Lung (tissue), 12 donors: ENCODE results near the gene ANKS1A. TPM values are rescaled to one million over a fixed set of nuclear protein-coding genes. Genes with fewer than 3 reads are reported as not detected.

Experiments
- ATAC-seq: fragments of 200-7000 bp; cut with Tn5 transposase; one replicate; pipeline ENCODE4 v1.9.1; 2020; ENCODE audit warnings: moderate number of reproducible peaks; ENCODE audit not compliant: insufficient read depth, low FRiP score
- DNase-seq, 3 donors: peaks; one replicate each; pipeline ENCODE4 v3.0.0-alpha.2; 2013 to 2017
- H3K27ac ChIP-seq, 2 donors: one replicate each; pipeline ENCODE4 v1.5.1; 2013; ENCODE audit warnings: mild to moderate bottlenecking in 2 of 2, moderate library complexity in 2 of 2, control low read depth in 1 of 2, inconsistent platforms in 1 of 2, low read depth in 1 of 2, low read length in 1 of 2
- H3K27me3 ChIP-seq, 3 donors: one replicate each; pipeline ENCODE4 v1.5.1; 2013; ENCODE audit warnings: low read length in 2 of 3; ENCODE audit not compliant: control insufficient read depth in 3 of 3, insufficient read depth in 3 of 3
- H3K36me3 ChIP-seq, 4 donors: one replicate each; pipeline ENCODE4 v1.5.1; 2013; ENCODE audit warnings: low read length in 4 of 4, mild to moderate bottlenecking in 1 of 4, moderate library complexity in 1 of 4; ENCODE audit not compliant: control insufficient read depth in 4 of 4, insufficient read depth in 4 of 4
- H3K4me1 ChIP-seq, 5 donors: one replicate each; pipeline ENCODE4 v1.5.1; 2013; ENCODE audit warnings: low read length in 5 of 5, mild to moderate bottlenecking in 2 of 5, moderate library complexity in 1 of 5; ENCODE audit not compliant: control insufficient read depth in 5 of 5, insufficient read depth in 5 of 5
- H3K4me3 ChIP-seq: one replicate; pipeline ENCODE4 v1.5.1; 2013; ENCODE audit warnings: mild to moderate bottlenecking, control low read depth, moderate library complexity
- H3K9ac ChIP-seq, 2 donors: one replicate each; pipeline ENCODE4 v1.5.1; 2013; ENCODE audit warnings: low read length in 2 of 2, control low read depth in 1 of 2; ENCODE audit not compliant: insufficient read depth in 1 of 2
- H3K9me3 ChIP-seq, 4 donors: one replicate each; pipeline ENCODE4 v1.5.1; 2013; ENCODE audit warnings: low read length in 3 of 4, mild to moderate bottlenecking in 1 of 4, moderate library complexity in 1 of 4; ENCODE audit not compliant: control insufficient read depth in 4 of 4, insufficient read depth in 3 of 4
- WGBS, 2 donors: extraction: QIAGEN DNeasy Blood & Tissue Kit; methylation state at CpG; one replicate each; pipeline ENCODE4 v1.1.7; 2013; 5-methylcytosine and 5-hydroxymethylcytosine counted together
- polyA plus RNA-seq, 2 donors: library from polyadenylated mRNA; stranded (reverse); fragments of 200-250 nt; gene quantifications; one replicate each; pipeline ENCODE4 v1.2.1, GENCODE V29; 2013
- total RNA-seq, 2 donors: library from RNA; depleted of rRNA in 1 of 2; stranded (reverse); fragments of >200 nt in 1 of 2; gene quantifications; one replicate each; pipeline ENCODE4 v1.2.1, GENCODE V29; 2014 to 2021
- TF ChIP-seq, protein P1 (sequence below): IDR thresholded peaks from 2 replicates; pipeline ENCODE4 v1.5.1; 2012; ENCODE audit warnings: mild to moderate bottlenecking; ENCODE audit errors: control extremely low read depth, extremely low read depth
- donor health status: control.
- donor health status: control.
- donor health status: Bipolar disorder and iron deficiency.
- donor health status: healthy.
- donor health status: DM: yes; HTN: yes; CAD: no.

ANKS1A gene
- total and polyA plus RNA-seq, 4 donors: 10.4 to 40.6 (median 24.3) TPM

DNA sequence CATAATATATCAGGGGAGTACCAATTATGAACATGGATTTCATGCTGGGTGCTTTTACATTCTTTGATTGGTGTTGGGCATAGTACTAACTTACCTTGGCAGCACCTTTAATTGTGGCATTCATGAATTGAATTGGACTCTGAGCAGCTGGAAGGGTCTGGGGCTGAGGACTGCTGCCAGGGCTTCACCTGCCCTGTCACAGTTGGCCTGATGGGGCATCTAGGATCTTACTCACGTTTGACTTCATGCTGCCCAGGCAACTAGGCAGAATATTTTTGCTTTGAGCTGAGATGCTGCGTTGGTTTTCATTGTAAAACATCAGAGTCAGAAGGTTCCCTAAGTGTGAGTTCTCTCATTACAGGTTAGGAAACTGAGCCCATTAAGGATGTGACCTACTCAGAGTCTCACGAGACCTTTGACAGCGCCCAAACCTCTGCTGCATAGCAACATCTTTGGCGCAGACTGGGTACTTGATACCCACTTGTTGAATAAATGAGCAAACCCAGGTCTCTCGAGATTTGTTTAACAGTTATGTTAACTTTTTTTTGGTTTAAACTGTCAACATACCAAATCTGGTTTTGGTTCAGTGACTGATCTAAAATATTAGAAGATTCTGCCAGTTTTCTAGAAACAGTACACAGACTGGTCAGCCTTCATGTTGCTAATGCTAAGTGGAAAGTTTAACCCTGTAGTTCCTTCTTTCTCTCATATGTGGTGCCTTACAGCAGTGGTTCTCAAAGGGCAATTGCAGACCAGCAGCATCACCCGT is 147.2 kb downstream of the ANKS1A start:
- 54 to 59% methylated on average over 7 of the region's 7 CpGs for WGBS, 2 donors
- H3K4me1 ChIP-seq: peaks cover 5 to 34% (median 26%) of the 10 kb centered on the region in 5 donors
- H3K27me3 ChIP-seq: no peaks in the 10 kb centered on the region
- H3K36me3 ChIP-seq: peaks cover 0 to 4% (median under 1%) of the 10 kb centered on the region in 4 donors
- no peak overlapping the region for H3K4me3 ChIP-seq
- TF ChIP-seq, protein P1, sequence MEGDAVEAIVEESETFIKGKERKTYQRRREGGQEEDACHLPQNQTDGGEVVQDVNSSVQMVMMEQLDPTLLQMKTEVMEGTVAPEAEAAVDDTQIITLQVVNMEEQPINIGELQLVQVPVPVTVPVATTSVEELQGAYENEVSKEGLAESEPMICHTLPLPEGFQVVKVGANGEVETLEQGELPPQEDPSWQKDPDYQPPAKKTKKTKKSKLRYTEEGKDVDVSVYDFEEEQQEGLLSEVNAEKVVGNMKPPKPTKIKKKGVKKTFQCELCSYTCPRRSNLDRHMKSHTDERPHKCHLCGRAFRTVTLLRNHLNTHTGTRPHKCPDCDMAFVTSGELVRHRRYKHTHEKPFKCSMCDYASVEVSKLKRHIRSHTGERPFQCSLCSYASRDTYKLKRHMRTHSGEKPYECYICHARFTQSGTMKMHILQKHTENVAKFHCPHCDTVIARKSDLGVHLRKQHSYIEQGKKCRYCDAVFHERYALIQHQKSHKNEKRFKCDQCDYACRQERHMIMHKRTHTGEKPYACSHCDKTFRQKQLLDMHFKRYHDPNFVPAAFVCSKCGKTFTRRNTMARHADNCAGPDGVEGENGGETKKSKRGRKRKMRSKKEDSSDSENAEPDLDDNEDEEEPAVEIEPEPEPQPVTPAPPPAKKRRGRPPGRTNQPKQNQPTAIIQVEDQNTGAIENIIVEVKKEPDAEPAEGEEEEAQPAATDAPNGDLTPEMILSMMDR: no peak
- peaks cover 0 to 2% (median 0%) of the 10 kb centered on the region in 4 donors for H3K9me3 ChIP-seq
- H3K9ac ChIP-seq: no peak overlapping the region
- ATAC-seq (no peak), DNase-seq (peak in 1 of 3 donors; percentile 38)
- peak overlapping the region in 1 of 2 donors; percentile 84 for H3K27ac ChIP-seq

DNA sequence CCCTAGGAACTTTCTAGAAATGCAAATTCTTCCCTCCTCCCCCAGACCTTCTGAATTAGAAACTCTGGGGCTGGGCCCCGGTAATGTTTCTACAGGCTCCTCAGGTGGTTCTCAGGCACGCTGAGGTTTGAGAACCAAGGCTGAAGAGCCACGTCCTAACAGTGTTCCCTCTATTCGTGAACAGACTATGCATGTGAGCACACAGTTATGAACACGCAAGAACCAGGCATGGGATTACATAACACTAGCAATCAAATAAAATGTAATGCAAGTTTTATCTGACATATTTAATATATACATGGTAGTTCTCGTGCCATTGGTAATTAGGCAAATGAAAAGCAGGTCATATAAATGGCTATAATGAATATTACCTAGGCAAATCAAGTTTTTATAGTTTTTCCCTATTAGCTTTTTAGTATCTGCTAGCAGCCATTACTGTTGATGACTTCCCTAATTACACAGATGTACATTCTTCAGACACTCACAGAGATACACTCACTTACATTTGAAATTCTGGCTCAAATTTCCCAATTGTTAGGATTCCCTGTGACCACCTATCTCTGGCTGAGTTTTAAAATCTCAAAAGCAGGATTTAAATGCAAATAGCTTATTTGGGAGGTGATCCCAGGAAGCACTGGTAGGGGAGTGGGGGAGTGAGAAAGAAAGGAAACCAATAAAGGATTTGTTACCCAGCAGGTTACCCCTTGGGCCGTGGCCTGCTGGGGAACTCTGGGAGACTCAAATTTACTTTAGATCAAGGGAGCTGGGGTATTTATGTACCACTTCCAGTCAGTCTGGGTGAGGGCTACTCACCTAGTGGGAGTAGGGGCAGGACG is 148.0 kb downstream of the ANKS1A start:
- peaks cover 0 to 7% (median 1%) of the 10 kb centered on the region in 4 donors for H3K36me3 ChIP-seq
- ATAC-seq: no peak
- TF ChIP-seq, protein P1: no peak
- DNase-seq: no peak
- 59 to 63% methylated on average over 8 of the region's 8 CpGs for WGBS, 2 donors
- peaks cover 0 to under 1% (median 0%) of the 10 kb centered on the region in 4 donors for H3K9me3 ChIP-seq
- no peaks in the 10 kb centered on the region for H3K27me3 ChIP-seq
- H3K4me3 ChIP-seq: no peak overlapping the region
- H3K4me1 ChIP-seq: peaks cover 5 to 38% (median 26%) of the 10 kb centered on the region in 5 donors
- no peak overlapping the region for H3K9ac ChIP-seq
- H3K27ac ChIP-seq: peak overlapping the region in 1 of 2 donors; percentile 76

DNA sequence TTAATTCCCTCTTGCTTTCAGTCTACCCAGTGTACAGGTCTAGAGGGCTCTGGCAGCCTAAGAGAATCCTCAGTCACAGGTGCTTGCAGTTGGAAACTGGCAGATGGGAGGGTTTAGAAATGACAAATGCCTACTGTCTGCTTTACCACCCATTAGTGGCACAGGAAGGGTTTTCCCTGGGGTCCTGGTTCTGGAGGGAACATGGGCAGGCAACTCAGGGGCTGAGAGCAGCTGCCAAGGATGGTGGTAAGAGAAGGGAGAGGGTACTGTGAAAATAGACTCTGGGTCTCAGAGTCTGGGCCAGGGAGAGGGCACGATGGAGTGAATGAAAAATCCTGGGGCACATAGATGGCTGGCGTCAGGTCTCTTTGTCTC is 148.6 kb downstream of the ANKS1A start:
- ATAC-seq (no peak), DNase-seq (no peak)
- peaks cover 0 to 11% (median 1%) of the 10 kb centered on the region in 4 donors for H3K36me3 ChIP-seq
- H3K27me3 ChIP-seq: no peaks in the 10 kb centered on the region
- H3K9ac ChIP-seq: no peak overlapping the region
- H3K27ac ChIP-seq: peak overlapping the region in 1 of 2 donors; percentile 64
- peaks cover 5 to 41% (median 26%) of the 10 kb centered on the region in 5 donors for H3K4me1 ChIP-seq
- H3K9me3 ChIP-seq: no peaks in the 10 kb centered on the region
- TF ChIP-seq, protein P1: no peak
- WGBS, 2 donors: 89 to 90% methylated on average over 2 of the region's 2 CpGs
- no peak overlapping the region for H3K4me3 ChIP-seq
